Suprapubic skin (tissue), 4 donors: ENCODE data around the gene CDH16. TPM values are rescaled to one million over a fixed set of nuclear protein-coding genes. Genes with fewer than 3 reads are reported as not detected.
A peak's percentile ranks its signal among the peaks of the same experiment; 100 is the strongest.

ENCODE experiments used
- DNase-seq, 2 donors: peaks; one replicate each; pipeline ENCODE4 v3.0.0-alpha.2; 2019; ENCODE audit warnings: low spot score in 2 of 2
- H3K27ac ChIP-seq: fragments of 200-600 bp; sonication (generic); one replicate; pipeline ENCODE4 v1.5.1; 2019
- H3K27me3 ChIP-seq: fragments of 200-600 bp; sonication (generic); one replicate; pipeline ENCODE4 v1.5.1; 2019
- H3K36me3 ChIP-seq: fragments of 200-600 bp; sonication (generic); one replicate; pipeline ENCODE4 v1.5.1; 2019
- H3K4me1 ChIP-seq: fragments of 200-600 bp; sonication (generic); one replicate; pipeline ENCODE4 v1.5.1; 2019
- H3K4me3 ChIP-seq: fragments of 200-600 bp; sonication (generic); one replicate; pipeline ENCODE4 v1.5.1; 2019; ENCODE audit warnings: mild to moderate bottlenecking
- H3K9me3 ChIP-seq: fragments of 200-600 bp; sonication (generic); one replicate; pipeline ENCODE4 v1.5.1; 2019
- EP300 ChIP-seq: sonication (generic); formaldehyde crosslinking; IDR thresholded peaks from one replicate; pipeline ENCODE4 v1.6.1; 2017; ENCODE audit warnings: antibody characterized with exemption
- POLR2A ChIP-seq, 2 donors: fragments of 450-650 bp; IDR thresholded peaks; one replicate each; pipeline ENCODE4 v1.6.1; 2017; ENCODE audit warnings: antibody characterized with exemption in 2 of 2, mild to moderate bottlenecking in 2 of 2, moderate library complexity in 2 of 2
- POLR2AphosphoS5 ChIP-seq, 3 donors: sonication (generic); formaldehyde crosslinking; IDR thresholded peaks; one replicate each; pipeline ENCODE4 v1.6.1; 2017; ENCODE audit warnings: antibody characterized with exemption in 3 of 3
- WGBS: methylation state at CpG from one replicate; pipeline ENCODE4 v1.1.5; 2018; 5-methylcytosine and 5-hydroxymethylcytosine counted together
- total RNA-seq, 4 donors: library from RNA; depleted of rRNA; stranded (reverse); fragments of >200 nt; gene quantifications; one replicate each; pipeline ENCODE4 v1.1.0, GENCODE V29; 2016
- TF ChIP-seq, protein P1 (sequence below), 2 donors: fragments of 200-600 bp in 1 of 2; fragments of 450-650 bp in 1 of 2; sonication (generic) in 1 of 2; IDR thresholded peaks; one replicate each; pipeline ENCODE4 v1.5.1; 2016 to 2019; ENCODE audit warnings: antibody characterized with exemption in 2 of 2, mild to moderate bottlenecking in 1 of 2, moderate library complexity in 1 of 2

The CDH16 gene
- total RNA-seq, 4 donors from 2014 or later: 0.45 TPM; not detected in 3

DNA sequence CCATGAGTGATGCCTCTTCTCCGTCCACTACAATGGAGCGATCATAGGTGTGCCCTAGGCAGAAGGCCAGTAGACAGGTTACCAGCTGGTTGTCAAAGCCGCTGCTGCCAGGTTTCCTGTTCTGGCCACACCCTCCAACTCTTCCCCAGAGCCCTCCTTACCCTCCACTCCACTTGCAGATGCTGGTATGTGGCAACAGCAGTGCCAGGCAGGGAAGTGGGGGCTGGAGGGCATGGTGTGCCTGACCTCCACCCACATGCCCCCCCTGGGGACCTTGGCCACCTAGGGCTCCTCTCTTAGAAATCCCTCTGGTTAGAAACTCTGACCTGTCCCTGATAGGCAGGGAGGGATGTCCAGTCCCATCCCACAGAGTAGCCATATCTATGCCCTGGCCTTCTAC, 5.2 kb upstream of the CDH16 start:
- Histone ChIP-seq H3K9me3 (no peaks in the 10 kb centered on the region), H3K36me3 (no peaks in the 10 kb centered on the region), H3K4me3 (peak overlapping the region; percentile 51), H3K27me3 (peaks cover 35% of the 10 kb centered on the region), H3K4me1 (peaks cover 41% of the 10 kb centered on the region), H3K27ac (no peak overlapping the region)
- no peak for DNase-seq
- TF ChIP-seq POLR2A (IDR thresholded peaks at IDR 0.05) (no peak), POLR2AphosphoS5 (IDR thresholded peaks at IDR 0.05) (no peak), EP300 (no peak)
- TF ChIP-seq, protein P1, sequence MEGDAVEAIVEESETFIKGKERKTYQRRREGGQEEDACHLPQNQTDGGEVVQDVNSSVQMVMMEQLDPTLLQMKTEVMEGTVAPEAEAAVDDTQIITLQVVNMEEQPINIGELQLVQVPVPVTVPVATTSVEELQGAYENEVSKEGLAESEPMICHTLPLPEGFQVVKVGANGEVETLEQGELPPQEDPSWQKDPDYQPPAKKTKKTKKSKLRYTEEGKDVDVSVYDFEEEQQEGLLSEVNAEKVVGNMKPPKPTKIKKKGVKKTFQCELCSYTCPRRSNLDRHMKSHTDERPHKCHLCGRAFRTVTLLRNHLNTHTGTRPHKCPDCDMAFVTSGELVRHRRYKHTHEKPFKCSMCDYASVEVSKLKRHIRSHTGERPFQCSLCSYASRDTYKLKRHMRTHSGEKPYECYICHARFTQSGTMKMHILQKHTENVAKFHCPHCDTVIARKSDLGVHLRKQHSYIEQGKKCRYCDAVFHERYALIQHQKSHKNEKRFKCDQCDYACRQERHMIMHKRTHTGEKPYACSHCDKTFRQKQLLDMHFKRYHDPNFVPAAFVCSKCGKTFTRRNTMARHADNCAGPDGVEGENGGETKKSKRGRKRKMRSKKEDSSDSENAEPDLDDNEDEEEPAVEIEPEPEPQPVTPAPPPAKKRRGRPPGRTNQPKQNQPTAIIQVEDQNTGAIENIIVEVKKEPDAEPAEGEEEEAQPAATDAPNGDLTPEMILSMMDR (IDR thresholded peaks at IDR 0.05): no peak
- 27% methylated on average over 3 of the region's 3 CpGs for WGBS

DNA sequence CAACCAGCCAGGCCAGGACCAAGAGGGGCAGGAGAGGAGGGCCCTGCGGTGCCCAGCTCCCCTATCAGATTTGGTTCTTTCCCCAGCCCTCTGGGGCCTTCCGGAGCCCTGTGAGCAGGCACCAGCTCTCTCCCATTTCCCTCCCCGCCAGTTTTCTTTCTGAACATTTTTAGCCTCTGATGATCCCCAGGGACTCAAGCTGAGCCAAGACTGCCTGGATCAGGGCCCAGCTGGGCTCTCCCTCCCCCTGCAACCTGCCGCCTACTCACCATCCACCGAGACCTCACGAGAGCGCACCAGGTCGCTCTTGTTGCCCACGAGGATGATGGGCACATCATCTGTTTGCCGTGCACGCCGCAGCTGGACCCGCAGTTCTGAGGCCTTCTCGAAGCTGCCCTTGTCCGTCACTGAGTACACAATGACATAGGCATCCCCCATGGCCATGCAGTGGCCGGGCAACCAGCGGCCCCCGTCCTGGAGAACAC, 4.6 kb upstream of the CDH16 start:
- Histone ChIP-seq H3K4me3 (peak overlapping the region; percentile 51), H3K4me1 (peaks cover 40% of the 10 kb centered on the region), H3K36me3 (no peaks in the 10 kb centered on the region), H3K9me3 (no peaks in the 10 kb centered on the region), H3K27ac (no peak overlapping the region), H3K27me3 (peaks cover 35% of the 10 kb centered on the region)
- TF ChIP-seq POLR2A (IDR thresholded peaks at IDR 0.05) (no peak), POLR2AphosphoS5 (IDR thresholded peaks at IDR 0.05) (no peak), EP300 (no peak)
- TF ChIP-seq, protein P1 (IDR thresholded peaks at IDR 0.05): no peak
- 64% methylated on average over 18 of the region's 18 CpGs for WGBS
- no peak for DNase-seq

DNA sequence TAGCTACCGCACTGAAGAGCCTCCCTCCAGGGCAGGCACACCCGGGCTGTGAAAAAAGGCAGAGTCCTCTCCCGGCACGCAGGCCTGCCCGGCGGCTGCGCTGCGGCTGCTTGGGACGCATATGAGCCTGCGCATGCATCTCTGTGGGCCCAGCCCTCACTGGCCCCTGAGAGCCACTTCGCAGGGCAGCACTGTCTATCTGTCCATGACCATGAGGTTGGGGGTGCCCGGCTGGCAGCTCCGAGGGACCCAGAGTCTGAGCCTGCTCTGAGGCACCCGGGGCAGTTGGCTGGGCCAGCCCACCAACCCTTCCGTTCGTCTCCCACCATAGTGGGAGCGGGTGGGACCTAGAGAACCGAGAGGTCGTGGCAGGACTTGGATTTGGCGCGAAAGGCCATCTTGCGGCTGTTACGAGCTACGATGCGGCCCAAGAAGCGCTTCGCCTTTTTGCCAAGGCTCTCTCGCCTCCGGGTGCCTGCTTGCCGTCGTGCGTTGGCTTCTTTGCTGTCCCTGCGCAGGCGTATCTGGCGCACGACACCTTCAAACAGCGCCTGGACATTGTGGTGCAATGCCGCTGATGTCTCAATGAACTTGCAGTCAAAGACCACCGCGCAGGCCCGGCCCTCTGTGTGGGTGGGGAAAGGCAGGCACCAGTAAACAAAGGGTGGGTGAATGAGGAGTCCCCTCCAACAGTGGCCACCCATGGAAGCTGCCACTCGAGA, 3.2 kb upstream of the CDH16 start:
- TF ChIP-seq POLR2A (IDR thresholded peaks at IDR 0.05): no peak
- TF ChIP-seq POLR2AphosphoS5 (IDR thresholded peaks at IDR 0.05): no peak
- TF ChIP-seq, protein P1 (IDR thresholded peaks at IDR 0.05): no peak
- TF ChIP-seq EP300: no peak
- Histone ChIP-seq H3K36me3 (no peaks in the 10 kb centered on the region), H3K27me3 (peaks cover 35% of the 10 kb centered on the region), H3K27ac (no peak overlapping the region), H3K4me1 (peaks cover 28% of the 10 kb centered on the region), H3K9me3 (no peaks in the 10 kb centered on the region), H3K4me3 (no peak overlapping the region)
- WGBS: 69% methylated on average over 12 of the region's 42 CpGs
- no peak for DNase-seq

DNA sequence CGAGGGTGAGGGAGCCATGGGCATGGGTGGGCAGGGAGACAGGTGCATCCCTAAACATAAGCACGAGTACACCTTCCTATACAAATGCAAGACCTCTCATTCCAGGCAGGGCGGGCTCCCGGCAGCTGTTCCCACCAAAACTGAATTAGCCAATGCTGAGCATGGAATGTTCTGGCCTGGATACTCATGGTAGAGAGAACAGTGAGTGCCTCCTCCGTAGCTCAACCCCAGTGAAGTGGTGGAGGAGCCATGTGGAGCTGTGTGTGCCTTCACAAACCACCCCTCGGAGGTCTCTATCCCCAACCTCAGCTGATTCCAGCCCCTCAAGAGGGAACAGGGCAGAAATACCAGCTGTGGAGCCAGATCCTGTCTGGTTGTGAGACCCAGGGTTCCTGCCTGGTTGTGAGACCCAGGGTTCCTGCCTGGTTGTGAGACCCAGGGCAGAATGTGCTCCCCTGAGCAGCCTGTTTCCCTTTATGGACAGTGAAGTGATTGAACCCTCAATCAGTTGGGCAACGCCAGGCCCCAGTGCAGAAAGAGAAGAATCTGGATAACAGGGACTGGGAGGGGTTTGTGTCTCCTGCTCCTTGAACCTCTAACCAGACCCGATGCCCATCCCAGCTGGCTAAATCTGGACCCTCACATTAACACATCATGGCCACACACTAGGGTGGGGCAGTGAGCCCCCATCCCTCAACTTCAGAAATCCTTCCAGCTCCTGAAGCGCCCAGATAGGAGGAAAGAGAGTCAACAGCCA, 2.4 kb upstream of the CDH16 start:
- TF ChIP-seq POLR2A (IDR thresholded peaks at IDR 0.05) (no peak), POLR2AphosphoS5 (IDR thresholded peaks at IDR 0.05) (no peak), EP300 (no peak)
- TF ChIP-seq, protein P1 (IDR thresholded peaks at IDR 0.05): no peak
- peaks cover 21% of the 10 kb centered on the region for H3K4me1 ChIP-seq
- H3K36me3 ChIP-seq: no peaks in the 10 kb centered on the region
- peaks cover 35% of the 10 kb centered on the region for H3K27me3 ChIP-seq
- H3K27ac ChIP-seq: no peak overlapping the region
- WGBS: 80% methylated on average over 7 of the region's 9 CpGs
- H3K4me3 ChIP-seq: no peak overlapping the region
- no peak for DNase-seq
- no peaks in the 10 kb centered on the region for H3K9me3 ChIP-seq

DNA sequence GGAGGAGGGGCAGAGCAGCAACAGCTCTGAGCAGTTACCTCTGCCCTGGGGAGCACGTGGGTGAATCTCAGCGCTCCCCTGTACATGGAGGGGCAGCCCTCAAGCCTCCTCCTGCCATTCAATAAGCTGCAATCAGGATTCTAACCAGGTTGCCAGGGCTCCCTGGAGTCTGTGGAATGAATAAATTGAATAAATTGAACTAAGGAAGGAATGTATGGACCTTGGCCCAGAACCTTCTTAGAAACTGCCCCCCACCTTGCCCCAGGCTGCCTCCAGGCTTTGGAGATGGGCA, 1.6 kb upstream of the CDH16 start:
- H3K36me3 ChIP-seq: no peaks in the 10 kb centered on the region
- H3K27ac ChIP-seq: no peak overlapping the region
- TF ChIP-seq EP300: no peak
- TF ChIP-seq POLR2AphosphoS5 (IDR thresholded peaks at IDR 0.05): no peak
- TF ChIP-seq, protein P1 (IDR thresholded peaks at IDR 0.05): no peak
- TF ChIP-seq POLR2A (IDR thresholded peaks at IDR 0.05): no peak
- DNase-seq: no peak
- WGBS: 38% methylated on average over 2 of the region's 2 CpGs
- H3K9me3 ChIP-seq: no peaks in the 10 kb centered on the region
- peaks cover 13% of the 10 kb centered on the region for H3K4me1 ChIP-seq
- H3K4me3 ChIP-seq: no peak overlapping the region
- peaks cover 32% of the 10 kb centered on the region for H3K27me3 ChIP-seq
